Left lung (tissue), 10 donors: ENCODE measurements around the gene AMN. TPM values are rescaled to one million over a fixed set of nuclear protein-coding genes. Genes with fewer than 3 reads are reported as not detected.

Source experiments
- ATAC-seq: fragments of 200-7000 bp; cut with Tn5 transposase; one replicate; pipeline ENCODE4 v1.9.1; 2020; ENCODE audit warnings: moderate library complexity
- DNase-seq, 4 donors: peaks; one replicate each; pipeline ENCODE4 v3.0.0-alpha.2; 2013 to 2020
- H3K27ac ChIP-seq, 2 donors: fragments of 200-600 bp; sonication (generic) in 1 of 2; one replicate each; pipeline versions ENCODE4 v1.5.0 to v1.8.0; 2020 to 2021
- H3K27me3 ChIP-seq, 2 donors: fragments of 200-600 bp; sonication (generic) in 1 of 2; one replicate each; pipeline versions ENCODE4 v1.5.0 to v1.8.0; 2020 to 2021
- H3K36me3 ChIP-seq, 2 donors: fragments of 200-600 bp; sonication (generic) in 1 of 2; one replicate each; pipeline versions ENCODE4 v1.5.0 to v1.8.0; 2020 to 2021
- H3K4me1 ChIP-seq, 2 donors: fragments of 200-600 bp; one replicate each; pipeline ENCODE4 v1.8.0; 2021
- H3K4me3 ChIP-seq, 2 donors: fragments of 200-600 bp; sonication (generic) in 1 of 2; one replicate each; pipeline versions ENCODE4 v1.5.0 to v1.8.0; 2020 to 2021; ENCODE audit warnings: mild to moderate bottlenecking in 1 of 2
- H3K9me3 ChIP-seq, 2 donors: fragments of 200-600 bp; sonication (generic) in 1 of 2; one replicate each; pipeline versions ENCODE4 v1.5.0 to v1.8.0; 2020 to 2021
- CTCF ChIP-seq, 2 donors: fragments of 200-600 bp; sonication (generic) in 1 of 2; IDR thresholded peaks; one replicate each; pipeline versions ENCODE4 v1.5.0 to v1.8.0; 2021; ENCODE audit warnings: antibody characterized with exemption in 2 of 2
- intact Hi-C, 2 donors: fragments of 100-400 bp; cut with DNase I; formaldehyde crosslinking; loops; one replicate each; pipeline versions ENCODE4 v1.11.2 to v1.14.2; 2022
- polyA plus RNA-seq, 6 donors: library from polyadenylated mRNA; unstranded; fragments of 120-200 nt; gene quantifications; one replicate each; pipeline ENCODE4 v1.2.1, GENCODE V29; 2013; ENCODE audit not compliant: insufficient read length in 6 of 6
- total RNA-seq, 2 donors: library from RNA; stranded (reverse); fragmentation: NEBNext Ultra II Directional; extraction: Animal tissue kit (Norgen Biotek cat#: 25700); gene quantifications; one replicate each; pipeline ENCODE4 v1.2.1, GENCODE V29; 2021
- donor health status: DM: no; HTN: yes; CAD: no.
- donor health status: DM: no; HTN: no; CAD: no.

AMN gene
- total and polyA plus RNA-seq, 8 donors: 0.30 to 23.2 (median 1.1) TPM

- peak in 1 of 4 donors; percentile 73 for DNase-seq
- Histone ChIP-seq H3K27me3 (no peaks in the 10 kb centered on the region), H3K9me3 (no peaks in the 10 kb centered on the region), H3K4me1 (no peaks in the 10 kb centered on the region), H3K27ac (no peak overlapping the region), H3K4me3 (no peak overlapping the region), H3K36me3 (peaks cover 0 to 75% of the 10 kb centered on the region in 2 donors)
- ATAC-seq: no peak
- intact Hi-C loops: no loop called here
- no peak for TF ChIP-seq CTCF (IDR thresholded peaks at IDR 0.05)
Measured at GRCh38 chr14:102906616-102907302, 15.7 kb upstream of the AMN start.

GRCh38 chr14:102907303-102907844 is 15.1 kb upstream of the AMN start:
- intact Hi-C loops: no loop called here
- ATAC-seq (no peak), DNase-seq (peak in 1 of 4 donors; percentile 71)

GRCh38 chr14:102907980-102908730 is 14.3 kb upstream of the AMN start:
- DNase-seq (peak in 1 of 4 donors; percentile 65), ATAC-seq (no peak)
- no peaks in the 10 kb centered on the region for H3K4me1 ChIP-seq
- H3K4me3 ChIP-seq: no peak overlapping the region
- intact Hi-C loops: no loop called here
- H3K27me3 ChIP-seq: no peaks in the 10 kb centered on the region
- H3K36me3 ChIP-seq: peaks cover 0 to 74% of the 10 kb centered on the region in 2 donors
- no peaks in the 10 kb centered on the region for H3K9me3 ChIP-seq
- no peak for TF ChIP-seq CTCF (IDR thresholded peaks at IDR 0.05)
- H3K27ac ChIP-seq: no peak overlapping the region

More at GRCh38 chr14:102907303-102907844, 15.1 kb upstream of the AMN start:
- no peak for TF ChIP-seq CTCF (IDR thresholded peaks at IDR 0.05)
- Histone ChIP-seq H3K4me1 (no peaks in the 10 kb centered on the region), H3K27me3 (no peaks in the 10 kb centered on the region), H3K4me3 (no peak overlapping the region), H3K9me3 (no peaks in the 10 kb centered on the region), H3K27ac (no peak overlapping the region), H3K36me3 (peaks cover 0 to 77% of the 10 kb centered on the region in 2 donors)

GRCh38 chr14:102908766-102909455 is 13.6 kb upstream of the AMN start:
- H3K27ac ChIP-seq: no peak overlapping the region
- H3K4me1 ChIP-seq: no peaks in the 10 kb centered on the region
- no peak overlapping the region for H3K4me3 ChIP-seq
- TF ChIP-seq CTCF (IDR thresholded peaks at IDR 0.05): no peak
- peak in 1 of 4 donors; percentile 77 for DNase-seq
- no peaks in the 10 kb centered on the region for H3K9me3 ChIP-seq
- intact Hi-C loops: no loop called here
- ATAC-seq: no peak
- no peaks in the 10 kb centered on the region for H3K27me3 ChIP-seq
- peaks cover 0 to 67% of the 10 kb centered on the region in 2 donors for H3K36me3 ChIP-seq
